H1 (cell line): ENCODE results near the gene CLEC7A.

Experiments used
- CTCF ChIP-seq, 3 experiments: IDR thresholded peaks; 1 replicate in 2 of 3; 2 replicates in 1 of 3; pipeline versions ENCODE4 v1.5.1 to v1.6.1; 2011; ENCODE audit warnings: low read length in 3 of 3, mild to moderate bottlenecking in 3 of 3, inconsistent platforms in 2 of 3, low read depth in 1 of 3, moderate library complexity in 1 of 3; ENCODE audit not compliant: insufficient read depth in 1 of 3; ENCODE audit errors: control extremely low read depth in 1 of 3
- HDAC2 ChIP-seq, 2 experiments: fragments of 300-600 bp in 1 of 2; sonication (generic) in 1 of 2; IDR thresholded peaks; 2 replicates each; pipeline ENCODE4 v1.6.1; 2011 to 2012; ENCODE audit warnings: low read depth in 2 of 2, low read length in 2 of 2, mild to moderate bottlenecking in 2 of 2, moderate library complexity in 2 of 2, borderline replicate concordance in 1 of 2, inconsistent platforms in 1 of 2
- JUND ChIP-seq: IDR thresholded peaks from 2 replicates; pipeline ENCODE4 v1.6.1; 2011; ENCODE audit warnings: mild to moderate bottlenecking, improper control_type of control experiment, low read length
- POLR2AphosphoS5 ChIP-seq: IDR thresholded peaks from 2 replicates; pipeline ENCODE4 v1.6.1; 2011; ENCODE audit warnings: low read depth, low read length
- SRF ChIP-seq: IDR thresholded peaks from 2 replicates; pipeline ENCODE4 v1.6.1; 2011; ENCODE audit warnings: mild to moderate bottlenecking, low read depth, low read length, moderate library complexity
- TCF12 ChIP-seq: IDR thresholded peaks from 2 replicates; pipeline ENCODE4 v1.6.1; 2011; ENCODE audit warnings: low read depth, mild to moderate bottlenecking, low read length

- TF ChIP-seq TCF12: no peak
- no peak for TF ChIP-seq CTCF (IDR thresholded peaks at IDR 0.05; ENCODE audit: control extremely low read depth in 1 of 3, insufficient read depth in 1 of 3, low read depth in 1 of 3, low read length in 3 of 3)
- TF ChIP-seq SRF: no peak
- no peak for TF ChIP-seq JUND
- TF ChIP-seq HDAC2 (IDR thresholded peaks at IDR 0.05; ENCODE audit: borderline replicate concordance in 1 of 2, low read depth in 2 of 2, low read length in 2 of 2): no peak
- TF ChIP-seq POLR2AphosphoS5: no peak
These were observed 39.1 kb upstream of the CLEC7A start for GRCh38 chr12:10169104-10169503.
